HepG2 (cell line): ENCODE data around the gene TBC1D16.

Experiments used
- ELF1 ChIP-seq: sonication (generic); formaldehyde crosslinking; IDR thresholded peaks from 2 replicates; pipeline ENCODE4 v1.4.0; 2020; ENCODE audit warnings: missing genetic modification reagents
- POLR2AphosphoS5 ChIP-seq: IDR thresholded peaks from 2 replicates; pipeline ENCODE4 v1.6.1; 2012; ENCODE audit warnings: low read depth, low read length
- SRF ChIP-seq: IDR thresholded peaks from 2 replicates; pipeline ENCODE4 v1.6.1; 2011; ENCODE audit warnings: mild to moderate bottlenecking, low read depth, low read length, moderate library complexity
- TAF1 ChIP-seq: sonication (generic); formaldehyde crosslinking; IDR thresholded peaks from 2 replicates; pipeline ENCODE4 v1.4.0; 2020; ENCODE audit warnings: missing genetic modification reagents
- ZBTB8A ChIP-seq: sonication (generic); formaldehyde crosslinking; IDR thresholded peaks from 2 replicates; pipeline ENCODE4 v1.4.0; 2020; ENCODE audit warnings: mild to moderate bottlenecking, low read depth, missing genetic modification reagents, borderline replicate concordance
- ZNF546 ChIP-seq: sonication (generic); formaldehyde crosslinking; conservative IDR thresholded peaks from 2 replicates; pipeline ENCODE4 v1.8.1; 2023; ENCODE audit warnings: mild to moderate bottlenecking, missing genetic modification reagents
- TF ChIP-seq, protein P1 (sequence below): sonication (generic); formaldehyde crosslinking; IDR thresholded peaks from 2 replicates; pipeline ENCODE4 v1.4.0; 2020; ENCODE audit warnings: missing genetic modification reagents
- TF ChIP-seq, protein P2 (sequence below), 2 experiments: IDR thresholded peaks; 2 replicates each; pipeline ENCODE4 v1.6.1; 2011 to 2012; ENCODE audit warnings: low read length in 2 of 2, borderline replicate concordance in 1 of 2, low read depth in 1 of 2, mild to moderate bottlenecking in 1 of 2, moderate library complexity in 1 of 2
- TF ChIP-seq, protein P3 (sequence below): sonication (generic); formaldehyde crosslinking; IDR thresholded peaks from 2 replicates; pipeline ENCODE4 v1.5.0; 2020; ENCODE audit warnings: missing genetic modification reagents
- TF ChIP-seq, protein P4 (sequence below): sonication (generic); formaldehyde crosslinking; IDR thresholded peaks from 2 replicates; pipeline ENCODE4 v1.9.0; 2021; ENCODE audit warnings: missing genetic modification reagents, borderline replicate concordance
- TF ChIP-seq, protein P5 (sequence below): sonication (generic); formaldehyde crosslinking; IDR thresholded peaks from 2 replicates; pipeline ENCODE4 v1.5.0; 2020; ENCODE audit warnings: mild to moderate bottlenecking, missing genetic modification reagents, moderate library complexity

DNA sequence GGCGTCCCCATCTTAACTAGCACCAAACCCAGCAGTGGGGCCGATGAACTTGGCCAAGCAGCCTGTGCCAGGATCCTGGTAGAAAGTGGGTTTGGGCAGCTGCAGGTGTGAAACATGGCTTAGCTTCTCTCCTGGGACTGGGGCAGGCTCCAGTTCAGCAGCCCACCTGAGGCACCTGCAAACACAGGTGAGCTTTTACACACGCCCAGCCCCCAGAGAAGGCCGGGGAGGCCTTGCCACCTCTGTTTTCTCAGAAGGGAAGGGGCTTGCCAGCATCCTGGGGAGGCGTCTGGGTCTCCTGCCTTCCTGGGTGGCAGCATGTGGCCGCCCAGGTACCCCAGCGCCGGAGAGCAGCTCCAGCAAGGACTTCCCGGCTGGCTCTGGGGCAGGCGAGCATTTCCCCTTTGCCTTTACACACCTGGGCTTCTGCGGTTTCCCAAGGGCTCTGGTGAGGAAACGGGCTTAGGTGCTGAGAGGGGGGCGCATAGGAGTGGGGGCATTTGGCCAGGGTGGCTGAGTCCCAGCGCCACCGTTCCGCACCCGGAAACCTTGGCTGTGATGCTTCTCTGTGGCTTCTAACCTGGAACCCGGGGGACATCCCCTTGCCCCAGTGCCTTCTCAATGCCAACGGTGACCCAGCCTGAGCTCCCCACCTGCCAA is 114.8 kb downstream of the TBC1D16 start:
- TF ChIP-seq, protein P1, sequence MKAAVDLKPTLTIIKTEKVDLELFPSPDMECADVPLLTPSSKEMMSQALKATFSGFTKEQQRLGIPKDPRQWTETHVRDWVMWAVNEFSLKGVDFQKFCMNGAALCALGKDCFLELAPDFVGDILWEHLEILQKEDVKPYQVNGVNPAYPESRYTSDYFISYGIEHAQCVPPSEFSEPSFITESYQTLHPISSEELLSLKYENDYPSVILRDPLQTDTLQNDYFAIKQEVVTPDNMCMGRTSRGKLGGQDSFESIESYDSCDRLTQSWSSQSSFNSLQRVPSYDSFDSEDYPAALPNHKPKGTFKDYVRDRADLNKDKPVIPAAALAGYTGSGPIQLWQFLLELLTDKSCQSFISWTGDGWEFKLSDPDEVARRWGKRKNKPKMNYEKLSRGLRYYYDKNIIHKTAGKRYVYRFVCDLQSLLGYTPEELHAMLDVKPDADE (CRISPR knock-in tag), result no peak
- TF ChIP-seq, protein P2, sequence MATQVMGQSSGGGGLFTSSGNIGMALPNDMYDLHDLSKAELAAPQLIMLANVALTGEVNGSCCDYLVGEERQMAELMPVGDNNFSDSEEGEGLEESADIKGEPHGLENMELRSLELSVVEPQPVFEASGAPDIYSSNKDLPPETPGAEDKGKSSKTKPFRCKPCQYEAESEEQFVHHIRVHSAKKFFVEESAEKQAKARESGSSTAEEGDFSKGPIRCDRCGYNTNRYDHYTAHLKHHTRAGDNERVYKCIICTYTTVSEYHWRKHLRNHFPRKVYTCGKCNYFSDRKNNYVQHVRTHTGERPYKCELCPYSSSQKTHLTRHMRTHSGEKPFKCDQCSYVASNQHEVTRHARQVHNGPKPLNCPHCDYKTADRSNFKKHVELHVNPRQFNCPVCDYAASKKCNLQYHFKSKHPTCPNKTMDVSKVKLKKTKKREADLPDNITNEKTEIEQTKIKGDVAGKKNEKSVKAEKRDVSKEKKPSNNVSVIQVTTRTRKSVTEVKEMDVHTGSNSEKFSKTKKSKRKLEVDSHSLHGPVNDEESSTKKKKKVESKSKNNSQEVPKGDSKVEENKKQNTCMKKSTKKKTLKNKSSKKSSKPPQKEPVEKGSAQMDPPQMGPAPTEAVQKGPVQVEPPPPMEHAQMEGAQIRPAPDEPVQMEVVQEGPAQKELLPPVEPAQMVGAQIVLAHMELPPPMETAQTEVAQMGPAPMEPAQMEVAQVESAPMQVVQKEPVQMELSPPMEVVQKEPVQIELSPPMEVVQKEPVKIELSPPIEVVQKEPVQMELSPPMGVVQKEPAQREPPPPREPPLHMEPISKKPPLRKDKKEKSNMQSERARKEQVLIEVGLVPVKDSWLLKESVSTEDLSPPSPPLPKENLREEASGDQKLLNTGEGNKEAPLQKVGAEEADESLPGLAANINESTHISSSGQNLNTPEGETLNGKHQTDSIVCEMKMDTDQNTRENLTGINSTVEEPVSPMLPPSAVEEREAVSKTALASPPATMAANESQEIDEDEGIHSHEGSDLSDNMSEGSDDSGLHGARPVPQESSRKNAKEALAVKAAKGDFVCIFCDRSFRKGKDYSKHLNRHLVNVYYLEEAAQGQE (IDR thresholded peaks at IDR 0.05; ENCODE audit: borderline replicate concordance in 1 of 2, low read depth in 1 of 2, low read length in 2 of 2), result no peak
- TF ChIP-seq, protein P3, sequence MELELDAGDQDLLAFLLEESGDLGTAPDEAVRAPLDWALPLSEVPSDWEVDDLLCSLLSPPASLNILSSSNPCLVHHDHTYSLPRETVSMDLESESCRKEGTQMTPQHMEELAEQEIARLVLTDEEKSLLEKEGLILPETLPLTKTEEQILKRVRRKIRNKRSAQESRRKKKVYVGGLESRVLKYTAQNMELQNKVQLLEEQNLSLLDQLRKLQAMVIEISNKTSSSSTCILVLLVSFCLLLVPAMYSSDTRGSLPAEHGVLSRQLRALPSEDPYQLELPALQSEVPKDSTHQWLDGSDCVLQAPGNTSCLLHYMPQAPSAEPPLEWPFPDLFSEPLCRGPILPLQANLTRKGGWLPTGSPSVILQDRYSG (CRISPR knock-in tag), result no peak
- TF ChIP-seq TAF1 (CRISPR knock-in tag) (no peak), SRF (no peak), POLR2AphosphoS5 (no peak), ZBTB8A (CRISPR knock-in tag) (no peak), ELF1 (CRISPR knock-in tag) (no peak), ZNF546 (no peak)
- TF ChIP-seq, protein P4, sequence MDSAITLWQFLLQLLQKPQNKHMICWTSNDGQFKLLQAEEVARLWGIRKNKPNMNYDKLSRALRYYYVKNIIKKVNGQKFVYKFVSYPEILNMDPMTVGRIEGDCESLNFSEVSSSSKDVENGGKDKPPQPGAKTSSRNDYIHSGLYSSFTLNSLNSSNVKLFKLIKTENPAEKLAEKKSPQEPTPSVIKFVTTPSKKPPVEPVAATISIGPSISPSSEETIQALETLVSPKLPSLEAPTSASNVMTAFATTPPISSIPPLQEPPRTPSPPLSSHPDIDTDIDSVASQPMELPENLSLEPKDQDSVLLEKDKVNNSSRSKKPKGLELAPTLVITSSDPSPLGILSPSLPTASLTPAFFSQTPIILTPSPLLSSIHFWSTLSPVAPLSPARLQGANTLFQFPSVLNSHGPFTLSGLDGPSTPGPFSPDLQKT (CRISPR knock-in tag), result no peak
- TF ChIP-seq, protein P5, sequence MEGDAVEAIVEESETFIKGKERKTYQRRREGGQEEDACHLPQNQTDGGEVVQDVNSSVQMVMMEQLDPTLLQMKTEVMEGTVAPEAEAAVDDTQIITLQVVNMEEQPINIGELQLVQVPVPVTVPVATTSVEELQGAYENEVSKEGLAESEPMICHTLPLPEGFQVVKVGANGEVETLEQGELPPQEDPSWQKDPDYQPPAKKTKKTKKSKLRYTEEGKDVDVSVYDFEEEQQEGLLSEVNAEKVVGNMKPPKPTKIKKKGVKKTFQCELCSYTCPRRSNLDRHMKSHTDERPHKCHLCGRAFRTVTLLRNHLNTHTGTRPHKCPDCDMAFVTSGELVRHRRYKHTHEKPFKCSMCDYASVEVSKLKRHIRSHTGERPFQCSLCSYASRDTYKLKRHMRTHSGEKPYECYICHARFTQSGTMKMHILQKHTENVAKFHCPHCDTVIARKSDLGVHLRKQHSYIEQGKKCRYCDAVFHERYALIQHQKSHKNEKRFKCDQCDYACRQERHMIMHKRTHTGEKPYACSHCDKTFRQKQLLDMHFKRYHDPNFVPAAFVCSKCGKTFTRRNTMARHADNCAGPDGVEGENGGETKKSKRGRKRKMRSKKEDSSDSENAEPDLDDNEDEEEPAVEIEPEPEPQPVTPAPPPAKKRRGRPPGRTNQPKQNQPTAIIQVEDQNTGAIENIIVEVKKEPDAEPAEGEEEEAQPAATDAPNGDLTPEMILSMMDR, result no peak
